ENCODE data around the gene TIMM13.
"Not testable (repeated sequence)": the region's sequence is repeated elsewhere in the genome, so short reads cannot be mapped to it uniquely, and the experiment has no call there.

DNA sequence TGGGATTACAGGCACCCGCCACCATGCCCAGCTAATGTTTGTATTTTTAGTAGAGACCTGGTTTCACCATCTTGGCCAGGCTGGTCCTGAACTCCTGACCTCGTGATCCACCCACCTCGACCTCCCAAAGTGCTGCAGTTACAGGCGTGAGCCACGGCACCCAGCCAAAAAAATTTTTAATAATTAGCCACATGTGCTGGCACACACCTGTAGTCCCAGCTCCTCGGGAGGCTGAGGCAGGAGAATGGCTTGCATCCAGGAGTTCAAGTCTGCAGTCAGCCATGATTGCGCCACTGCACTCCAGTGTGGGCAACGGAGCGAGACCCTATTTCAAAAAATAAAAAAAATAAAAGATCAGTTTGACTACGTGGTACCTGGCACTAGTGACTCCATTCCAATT, 31.4 kb upstream of the TIMM13 start:
- not testable (repeated sequence) for TF ChIP-seq NFXL1, ZNF785 (CRISPR knock-in tag; IDR thresholded peaks at IDR 0.05)

Measured in K562 (cell line).